ENCODE data around the gene MYO7B.

MYO7B gene

DNA sequence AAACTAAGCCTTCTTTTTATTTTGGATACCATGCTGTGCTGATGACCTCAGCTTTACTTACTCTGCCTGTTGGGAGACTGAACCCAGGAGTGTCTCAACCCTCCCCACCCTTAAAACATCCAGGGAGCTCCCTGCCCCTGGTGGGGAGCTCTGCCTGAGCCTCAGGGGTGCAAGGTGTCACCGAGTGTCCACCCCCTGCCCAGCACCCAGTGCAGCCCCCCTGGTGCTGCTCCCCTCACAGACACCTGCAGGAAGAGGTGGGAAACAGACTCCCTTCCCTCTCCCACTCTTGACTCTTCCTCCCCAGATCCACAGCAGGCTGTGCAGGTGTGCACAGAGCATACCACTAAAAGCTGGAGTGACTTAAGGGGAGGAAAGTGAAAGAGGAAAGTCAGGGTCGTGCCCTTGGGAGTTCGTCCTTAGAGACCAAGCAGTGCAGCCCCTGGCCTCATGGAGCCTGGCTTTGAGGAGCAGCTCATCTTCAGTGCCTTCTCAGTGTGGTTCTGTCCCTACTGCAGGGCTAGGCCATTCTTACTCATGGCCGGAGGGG is 51.3 kb downstream of the MYO7B start:
- Mint-ChIP-seq H3K27ac (no peak overlapping the region), H3K36me3 (ENCODE audit: low read depth) (no peaks in the 10 kb centered on the region), H3K4me3 (no peak overlapping the region), H3K4me1 (ENCODE audit: low read depth) (peaks cover 6% of the 10 kb centered on the region), H3K27me3 (no peaks in the 10 kb centered on the region), H3K9me3 (no peaks in the 10 kb centered on the region)
- intact Hi-C loops (cut with micrococcal nuclease), result no loop called here

DNA sequence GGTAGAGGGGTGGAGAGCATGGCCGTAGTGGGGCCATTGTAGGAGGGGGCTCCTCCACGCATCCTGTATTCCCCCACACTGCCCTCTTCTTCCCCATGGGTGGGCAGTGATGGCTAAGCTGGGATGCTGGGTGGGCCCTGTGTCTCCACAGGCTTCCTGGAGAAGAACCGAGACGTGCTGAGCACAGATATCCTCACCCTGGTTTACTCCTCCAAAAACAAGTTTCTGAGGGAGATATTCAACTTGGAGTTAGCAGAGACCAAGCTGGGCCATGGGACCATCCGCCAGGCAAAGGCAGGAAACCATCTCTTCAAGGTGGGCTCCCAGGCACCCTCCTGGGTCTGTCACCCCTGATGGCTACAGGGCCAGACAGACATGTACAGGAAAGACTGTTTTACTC is 52.8 kb downstream of the MYO7B start:
- Mint-ChIP-seq H3K27me3 (no peaks in the 10 kb centered on the region), H3K4me3 (no peak overlapping the region), H3K9me3 (no peaks in the 10 kb centered on the region), H3K4me1 (ENCODE audit: low read depth) (peaks cover 6% of the 10 kb centered on the region), H3K36me3 (ENCODE audit: low read depth) (no peaks in the 10 kb centered on the region), H3K27ac (no peak overlapping the region)
- intact Hi-C loops (cut with micrococcal nuclease), result no loop called here

DNA sequence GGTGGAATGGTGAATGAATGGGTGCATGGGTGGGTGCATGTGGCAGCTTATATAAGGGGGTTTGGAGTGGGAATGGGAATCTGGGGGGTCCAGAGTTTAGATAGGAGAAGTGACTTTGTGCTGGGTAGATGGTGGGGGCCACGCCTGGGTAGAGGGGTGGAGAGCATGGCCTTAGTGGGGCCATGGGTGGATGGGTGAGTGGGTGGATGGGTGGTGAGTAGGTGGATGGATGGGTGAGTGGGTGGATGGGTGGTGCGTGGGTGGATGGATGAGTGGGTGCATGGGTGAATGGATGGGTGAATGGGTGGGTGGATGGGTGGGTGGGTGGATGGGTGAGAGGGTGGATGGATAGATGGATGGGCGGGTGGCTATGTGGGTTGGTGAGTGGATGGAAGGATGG is 53.9 kb downstream of the MYO7B start:
- Mint-ChIP-seq H3K27me3 (no peaks in the 10 kb centered on the region), H3K4me1 (ENCODE audit: low read depth) (peaks cover 6% of the 10 kb centered on the region), H3K27ac (no peak overlapping the region), H3K36me3 (ENCODE audit: low read depth) (no peaks in the 10 kb centered on the region), H3K4me3 (no peak overlapping the region), H3K9me3 (no peaks in the 10 kb centered on the region)
- intact Hi-C loops (cut with micrococcal nuclease), result no loop called here

DNA sequence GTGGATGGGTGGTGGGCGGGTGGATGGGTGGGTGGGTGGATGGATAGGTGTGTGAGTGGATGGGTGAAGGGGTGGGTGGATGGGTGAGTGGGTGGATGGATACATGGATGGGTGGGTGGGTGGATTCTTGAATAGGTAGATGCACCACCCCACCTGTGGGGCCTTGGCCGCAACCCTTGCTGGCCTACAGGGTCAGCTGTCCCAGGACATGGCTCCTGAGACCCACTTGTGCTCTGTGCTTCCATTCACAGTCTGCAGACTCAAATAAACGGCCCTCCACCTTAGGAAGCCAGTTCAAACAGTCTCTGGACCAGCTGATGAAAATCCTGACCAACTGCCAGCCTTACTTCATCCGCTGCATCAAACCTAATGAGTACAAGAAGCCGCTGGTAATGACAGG is 54.4 kb downstream of the MYO7B start:
- intact Hi-C loops (cut with micrococcal nuclease), result no loop called here
- Mint-ChIP-seq H3K36me3 (ENCODE audit: low read depth) (no peaks in the 10 kb centered on the region), H3K4me3 (no peak overlapping the region), H3K27ac (no peak overlapping the region), H3K27me3 (no peaks in the 10 kb centered on the region), H3K9me3 (no peaks in the 10 kb centered on the region), H3K4me1 (ENCODE audit: low read depth) (peaks cover 6% of the 10 kb centered on the region)

DNA sequence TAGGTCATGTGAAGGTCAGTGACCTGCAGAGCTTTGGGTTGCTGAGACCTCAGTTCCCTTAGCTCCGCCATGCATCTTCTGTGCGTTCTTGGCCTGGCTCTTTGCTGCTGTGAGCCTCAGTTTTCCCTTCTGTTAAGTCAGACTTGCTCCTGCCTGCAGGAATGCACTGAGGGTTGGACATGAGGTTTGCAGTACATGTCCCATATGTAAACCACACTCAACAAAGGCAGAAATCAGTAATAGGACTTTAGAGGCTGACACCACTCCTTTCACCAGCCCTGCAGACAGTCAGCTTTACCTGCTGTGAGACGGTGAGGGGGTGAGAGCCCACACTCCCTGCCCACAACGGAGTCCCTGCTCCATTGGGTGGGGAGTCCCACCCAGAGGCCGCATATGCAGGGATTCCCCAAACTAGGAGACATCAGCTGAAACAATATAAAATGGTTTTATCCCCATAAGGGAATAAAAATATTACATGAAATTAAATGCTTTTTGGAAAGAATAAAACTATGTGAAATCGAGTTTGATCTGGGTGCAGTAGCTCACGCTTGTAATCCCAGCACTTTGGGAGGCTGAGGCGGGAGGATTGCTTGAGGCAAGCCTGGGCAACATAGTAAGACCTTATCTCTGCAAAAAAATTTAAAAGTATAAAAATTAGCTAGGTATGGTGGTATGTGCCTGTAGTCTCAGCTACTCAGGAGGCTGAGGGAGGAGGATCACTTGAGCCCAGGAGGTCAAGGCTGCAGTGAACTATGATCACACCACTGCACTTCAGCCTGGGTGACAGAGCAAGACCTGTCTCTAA is 55.1 kb downstream of the MYO7B start:
- intact Hi-C loops (cut with micrococcal nuclease), result loop anchor here (1.0 kb wide), 1 partner anchor 59 kb away; no protein-coding TSS in a partner anchor
- Mint-ChIP-seq H3K4me3 (no peak overlapping the region), H3K27ac (no peak overlapping the region), H3K4me1 (ENCODE audit: low read depth) (peaks cover 6% of the 10 kb centered on the region), H3K9me3 (no peaks in the 10 kb centered on the region), H3K27me3 (no peaks in the 10 kb centered on the region), H3K36me3 (ENCODE audit: low read depth) (no peaks in the 10 kb centered on the region)

DNA sequence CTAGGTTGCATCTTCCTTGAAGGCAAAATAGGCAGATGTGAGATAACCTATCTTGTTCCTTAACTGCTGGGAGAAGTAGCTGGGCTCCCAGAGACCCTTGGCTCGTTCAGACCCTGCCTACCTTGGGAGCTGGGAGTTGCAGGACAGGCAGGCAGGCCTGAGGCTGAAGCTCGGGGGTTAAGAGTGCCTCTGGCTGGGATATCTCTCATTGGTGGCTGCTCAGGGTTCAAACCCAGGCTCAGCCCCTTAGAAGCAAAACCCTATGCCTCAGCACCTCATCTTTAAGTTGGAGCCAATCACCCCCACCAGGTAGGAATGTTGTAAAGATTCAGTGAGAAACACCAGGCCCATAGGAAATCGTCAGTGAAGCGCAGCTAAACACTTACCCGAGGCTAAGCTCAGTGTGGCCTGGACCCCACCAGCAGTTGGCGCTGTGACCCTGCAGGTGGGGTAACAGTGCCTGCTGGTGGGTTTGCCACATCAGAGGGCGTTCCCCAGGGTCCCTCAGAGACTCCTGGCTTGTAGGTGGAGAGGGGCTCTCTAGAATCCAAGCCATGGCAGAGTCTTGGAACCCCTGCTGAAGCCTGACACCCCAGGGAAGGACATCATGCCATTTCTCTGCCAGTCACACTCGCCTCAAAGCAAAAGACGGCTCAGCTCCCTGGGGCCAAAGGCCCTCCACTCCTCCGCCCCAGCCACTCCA is 55.9 kb downstream of the MYO7B start:
- Mint-ChIP-seq H3K36me3 (ENCODE audit: low read depth) (no peaks in the 10 kb centered on the region), H3K27me3 (no peaks in the 10 kb centered on the region), H3K9me3 (no peaks in the 10 kb centered on the region), H3K4me3 (no peak overlapping the region), H3K4me1 (ENCODE audit: low read depth) (peaks cover 6% of the 10 kb centered on the region), H3K27ac (no peak overlapping the region)
- intact Hi-C loops (cut with micrococcal nuclease), result loop anchor here (1.0 kb wide), 1 partner anchor 58 kb away; no protein-coding TSS in a partner anchor

DNA sequence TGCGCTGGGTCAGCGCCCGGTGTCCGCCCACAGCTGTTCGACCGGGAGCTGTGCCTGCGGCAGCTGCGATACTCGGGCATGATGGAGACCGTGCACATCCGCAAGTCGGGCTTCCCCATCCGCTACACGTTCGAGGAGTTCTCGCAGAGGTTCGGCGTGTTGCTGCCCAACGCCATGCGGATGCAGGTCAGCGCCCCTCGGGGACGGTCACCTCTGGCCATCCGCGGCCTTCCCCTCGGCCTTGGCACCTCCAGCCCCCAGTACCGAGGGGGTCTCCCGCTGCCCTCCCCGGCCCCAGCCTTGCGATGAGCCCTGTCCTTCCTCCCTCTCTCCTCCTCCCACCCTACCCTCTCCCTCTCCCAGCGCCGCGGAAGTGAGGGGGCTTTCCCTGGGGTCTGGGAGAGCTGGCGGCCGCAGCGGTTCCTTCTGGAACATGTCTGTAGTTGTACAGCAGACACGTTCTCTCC is 57.3 kb downstream of the MYO7B start:
- no peaks in the 10 kb centered on the region for H3K27me3 Mint-ChIP-seq
- H3K4me3 Mint-ChIP-seq, result no peak overlapping the region
- H3K36me3 Mint-ChIP-seq (ENCODE audit: low read depth), result no peaks in the 10 kb centered on the region
- peak overlapping the region; percentile 34 for H3K27ac Mint-ChIP-seq
- peaks cover 6% of the 10 kb centered on the region for H3K4me1 Mint-ChIP-seq (ENCODE audit: low read depth)
- intact Hi-C loops (cut with micrococcal nuclease), result no loop called here
- no peaks in the 10 kb centered on the region for H3K9me3 Mint-ChIP-seq

DNA sequence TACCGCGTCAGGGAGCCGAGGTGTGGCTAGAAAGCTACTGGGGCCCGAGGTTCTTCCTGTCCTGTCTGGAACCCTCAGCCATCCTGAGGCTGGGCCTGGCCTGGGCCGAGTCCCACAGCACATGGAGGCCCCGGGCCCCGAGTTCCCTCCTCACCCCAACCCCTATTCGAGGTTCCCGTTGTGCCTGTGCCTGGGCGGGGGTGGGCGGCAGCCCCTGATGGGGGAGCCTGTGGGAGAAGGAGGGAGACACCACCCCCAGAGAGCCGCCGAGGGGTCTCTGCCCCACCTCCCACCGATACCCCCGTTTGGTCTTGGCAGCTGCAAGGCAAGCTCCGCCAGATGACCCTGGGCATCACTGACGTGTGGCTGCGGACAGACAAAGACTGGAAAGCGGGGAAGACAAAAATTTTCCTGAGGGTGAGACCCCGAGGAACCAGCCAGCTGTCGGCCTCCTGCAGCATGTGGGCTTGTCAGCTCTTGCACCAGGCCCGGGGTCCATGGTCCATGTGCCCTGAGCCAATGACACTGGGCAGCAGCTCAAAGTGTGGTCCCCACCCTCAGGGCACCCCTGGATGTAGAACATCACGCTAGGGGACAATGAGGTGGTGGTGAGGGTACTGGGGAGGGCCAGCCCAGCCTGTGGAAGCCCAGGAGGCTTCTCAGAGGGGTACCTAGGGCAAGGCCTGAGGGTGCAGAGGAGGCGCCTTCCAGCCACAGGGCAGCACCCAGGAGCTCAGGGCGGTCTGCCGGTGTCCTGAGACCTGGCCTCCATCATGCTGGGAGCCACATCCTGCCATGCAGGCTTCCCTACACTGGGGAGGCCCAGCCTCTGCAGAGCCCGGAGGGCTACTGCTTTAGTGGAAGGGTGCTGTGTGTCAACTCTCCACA is 58.0 kb downstream of the MYO7B start:
- no peak overlapping the region for H3K4me3 Mint-ChIP-seq
- intact Hi-C loops (cut with micrococcal nuclease), result no loop called here
- peaks cover 6% of the 10 kb centered on the region for H3K4me1 Mint-ChIP-seq (ENCODE audit: low read depth)
- peak overlapping the region; percentile 34 for H3K27ac Mint-ChIP-seq
- no peaks in the 10 kb centered on the region for H3K9me3 Mint-ChIP-seq
- no peaks in the 10 kb centered on the region for H3K27me3 Mint-ChIP-seq
- H3K36me3 Mint-ChIP-seq (ENCODE audit: low read depth), result no peaks in the 10 kb centered on the region

DNA sequence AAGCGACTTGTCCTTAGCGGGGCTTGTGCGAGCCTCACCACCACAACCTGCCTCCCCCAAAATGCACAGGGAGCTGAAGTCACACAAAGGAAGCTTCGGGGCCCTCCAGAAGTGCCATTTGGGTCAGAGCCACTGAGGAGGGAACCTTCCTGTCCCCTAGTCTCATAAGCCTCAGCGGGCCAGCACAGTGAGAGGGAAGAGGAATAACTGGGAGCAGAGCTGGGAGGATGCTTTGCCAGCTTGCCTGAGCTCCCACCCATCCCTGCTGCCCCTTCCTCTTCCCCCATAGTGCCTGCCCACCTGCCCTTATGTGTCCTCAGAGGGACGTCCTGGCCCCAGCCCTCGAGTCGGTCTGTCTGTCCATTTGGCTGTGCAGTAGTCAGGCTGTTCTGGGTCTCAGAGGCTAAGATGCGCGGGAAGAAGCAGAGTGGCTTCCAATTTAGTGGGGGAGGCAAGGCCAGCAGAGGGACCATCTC is 58.7 kb downstream of the MYO7B start:
- no peak overlapping the region for H3K27ac Mint-ChIP-seq
- intact Hi-C loops (cut with micrococcal nuclease), result no loop called here
- no peak overlapping the region for H3K4me3 Mint-ChIP-seq
- no peaks in the 10 kb centered on the region for H3K36me3 Mint-ChIP-seq (ENCODE audit: low read depth)
- no peaks in the 10 kb centered on the region for H3K9me3 Mint-ChIP-seq
- no peaks in the 10 kb centered on the region for H3K27me3 Mint-ChIP-seq
- peaks cover 6% of the 10 kb centered on the region for H3K4me1 Mint-ChIP-seq (ENCODE audit: low read depth)

DNA sequence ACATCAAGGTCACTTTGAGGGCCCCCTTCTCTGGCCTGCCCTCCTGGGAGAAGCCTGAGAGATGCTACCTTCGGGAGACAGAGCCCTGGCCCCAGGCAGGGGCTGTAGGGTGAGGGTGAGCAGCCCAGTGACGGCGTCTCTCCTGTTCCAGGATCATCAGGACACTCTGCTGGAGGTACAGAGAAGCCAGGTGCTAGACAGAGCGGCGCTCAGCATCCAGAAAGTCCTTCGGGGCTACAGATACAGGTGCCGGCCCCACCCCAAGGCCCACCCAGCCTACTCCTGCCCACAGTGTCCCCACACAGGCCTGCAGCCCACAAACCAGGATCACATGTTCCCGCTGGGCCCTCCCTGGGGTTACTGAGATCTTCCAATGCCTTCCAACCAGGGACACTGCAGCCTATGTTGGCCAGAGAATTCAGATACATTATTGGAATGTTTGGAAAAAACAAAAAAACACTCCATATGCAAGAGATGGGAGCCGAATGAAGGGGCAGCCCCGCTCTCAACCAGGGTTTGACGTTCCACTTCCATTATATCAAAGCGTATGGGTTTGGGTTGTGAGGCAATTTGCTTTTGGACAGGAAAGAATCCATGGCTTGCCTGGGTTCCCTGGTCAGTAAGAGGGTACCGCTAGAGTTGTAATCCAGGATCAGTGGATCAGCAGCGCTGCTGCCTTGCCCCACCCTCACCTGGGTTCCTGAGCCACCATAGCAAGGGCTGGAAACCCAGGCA is 61.0 kb downstream of the MYO7B start:
- no peak overlapping the region for H3K4me3 Mint-ChIP-seq
- no peaks in the 10 kb centered on the region for H3K9me3 Mint-ChIP-seq
- H3K27ac Mint-ChIP-seq, result no peak overlapping the region
- H3K4me1 Mint-ChIP-seq (ENCODE audit: low read depth), result peaks cover 1% of the 10 kb centered on the region
- H3K27me3 Mint-ChIP-seq, result no peaks in the 10 kb centered on the region
- no peaks in the 10 kb centered on the region for H3K36me3 Mint-ChIP-seq (ENCODE audit: low read depth)
- intact Hi-C loops (cut with micrococcal nuclease), result no loop called here

DNA sequence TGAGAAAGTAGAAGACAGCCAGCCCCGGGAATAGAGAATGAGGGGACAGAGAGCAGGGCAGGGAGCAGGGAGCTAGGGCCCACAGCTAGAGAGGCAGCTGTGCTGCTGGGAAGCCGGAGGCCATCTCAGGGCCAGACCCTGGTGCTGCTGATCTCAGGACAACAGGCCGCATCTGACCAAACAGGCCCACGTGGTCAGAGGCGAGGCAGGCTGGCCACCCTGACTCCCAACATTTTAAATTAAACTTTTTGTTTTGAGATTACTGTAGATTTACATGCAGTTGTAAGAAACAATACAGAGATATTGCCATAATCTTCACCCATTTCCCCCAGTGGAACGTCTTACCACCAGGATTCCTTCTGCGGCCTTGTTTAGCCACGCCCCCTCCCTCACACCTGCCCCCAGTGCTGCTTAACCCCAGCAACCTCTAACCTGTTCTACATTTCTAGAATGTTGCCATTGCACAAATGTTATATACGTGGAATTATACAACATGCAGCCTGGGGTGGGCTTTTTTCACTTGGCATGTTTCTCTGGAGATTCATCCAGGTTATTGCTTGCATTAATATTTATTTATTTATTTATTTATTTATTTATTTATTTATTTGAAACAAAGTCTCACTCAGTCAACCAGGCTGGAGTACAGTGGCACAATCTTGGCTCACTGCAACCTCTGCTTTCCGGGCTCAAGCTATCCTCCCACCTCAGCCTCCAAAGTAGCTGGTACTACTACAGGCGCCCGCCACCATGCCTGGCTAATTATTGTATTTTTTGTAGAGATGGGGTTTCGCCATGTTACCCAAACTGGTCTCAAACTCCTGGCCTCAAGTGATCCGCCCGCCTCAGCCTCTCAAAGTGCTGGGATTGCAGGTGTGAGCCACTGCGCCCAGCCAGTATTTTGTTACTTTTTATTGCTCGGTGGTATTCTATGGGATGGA is 61.8 kb downstream of the MYO7B start:
- no peaks in the 10 kb centered on the region for H3K27me3 Mint-ChIP-seq
- no peaks in the 10 kb centered on the region for H3K36me3 Mint-ChIP-seq (ENCODE audit: low read depth)
- no peak overlapping the region for H3K4me3 Mint-ChIP-seq
- peaks cover 3% of the 10 kb centered on the region for H3K9me3 Mint-ChIP-seq
- no peaks in the 10 kb centered on the region for H3K4me1 Mint-ChIP-seq (ENCODE audit: low read depth)
- H3K27ac Mint-ChIP-seq, result no peak overlapping the region
- intact Hi-C loops (cut with micrococcal nuclease), result no loop called here

DNA sequence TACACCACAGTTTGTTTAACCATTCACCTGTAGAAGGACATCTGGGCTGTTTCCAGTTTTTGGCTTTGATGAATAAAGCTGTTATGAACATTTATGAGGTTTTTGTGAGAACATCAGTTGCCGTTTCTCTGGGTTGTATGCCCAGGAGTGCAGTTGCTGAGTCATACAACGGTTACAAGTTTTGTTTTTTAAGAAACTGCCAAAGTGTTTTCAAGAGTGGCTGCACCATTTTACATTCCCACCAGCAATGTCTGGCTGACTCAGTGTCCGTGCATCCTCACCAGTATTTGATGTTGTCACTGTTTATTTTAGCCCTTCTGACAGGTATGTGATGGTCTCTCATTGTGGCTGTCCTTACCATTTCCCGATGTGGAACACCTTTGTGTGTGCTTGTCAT is 62.5 kb downstream of the MYO7B start:
- intact Hi-C loops (cut with micrococcal nuclease), result no loop called here
- peaks cover 10% of the 10 kb centered on the region for H3K9me3 Mint-ChIP-seq
- H3K36me3 Mint-ChIP-seq (ENCODE audit: low read depth), result no peaks in the 10 kb centered on the region
- H3K4me3 Mint-ChIP-seq, result no peak overlapping the region
- H3K27ac Mint-ChIP-seq, result no peak overlapping the region
- H3K27me3 Mint-ChIP-seq, result no peaks in the 10 kb centered on the region
- H3K4me1 Mint-ChIP-seq (ENCODE audit: low read depth), result no peaks in the 10 kb centered on the region
